Measurements from ENCODE around the gene CCDC50.

DNA sequence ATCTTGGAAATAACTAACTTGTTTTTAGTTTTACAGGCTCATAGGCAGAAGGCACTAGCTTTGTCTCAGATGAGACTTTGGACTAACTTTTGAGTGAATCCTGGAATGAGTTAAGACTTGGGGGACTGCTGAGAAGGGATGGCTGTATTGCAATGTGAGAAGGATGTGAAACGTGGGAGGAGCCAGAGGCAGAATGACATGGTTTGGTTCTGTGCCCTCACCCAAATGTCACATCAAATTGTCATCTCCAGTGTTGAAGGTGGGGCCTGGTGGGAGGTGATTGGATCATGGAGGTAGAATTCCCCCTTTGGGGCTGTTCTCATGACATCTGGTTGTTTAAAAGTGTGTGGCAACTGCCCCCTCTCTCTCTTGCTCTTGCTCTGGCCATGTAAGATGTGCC lies 28.8 kb upstream of the CCDC50 start:
- TF ChIP-seq, protein P1, sequence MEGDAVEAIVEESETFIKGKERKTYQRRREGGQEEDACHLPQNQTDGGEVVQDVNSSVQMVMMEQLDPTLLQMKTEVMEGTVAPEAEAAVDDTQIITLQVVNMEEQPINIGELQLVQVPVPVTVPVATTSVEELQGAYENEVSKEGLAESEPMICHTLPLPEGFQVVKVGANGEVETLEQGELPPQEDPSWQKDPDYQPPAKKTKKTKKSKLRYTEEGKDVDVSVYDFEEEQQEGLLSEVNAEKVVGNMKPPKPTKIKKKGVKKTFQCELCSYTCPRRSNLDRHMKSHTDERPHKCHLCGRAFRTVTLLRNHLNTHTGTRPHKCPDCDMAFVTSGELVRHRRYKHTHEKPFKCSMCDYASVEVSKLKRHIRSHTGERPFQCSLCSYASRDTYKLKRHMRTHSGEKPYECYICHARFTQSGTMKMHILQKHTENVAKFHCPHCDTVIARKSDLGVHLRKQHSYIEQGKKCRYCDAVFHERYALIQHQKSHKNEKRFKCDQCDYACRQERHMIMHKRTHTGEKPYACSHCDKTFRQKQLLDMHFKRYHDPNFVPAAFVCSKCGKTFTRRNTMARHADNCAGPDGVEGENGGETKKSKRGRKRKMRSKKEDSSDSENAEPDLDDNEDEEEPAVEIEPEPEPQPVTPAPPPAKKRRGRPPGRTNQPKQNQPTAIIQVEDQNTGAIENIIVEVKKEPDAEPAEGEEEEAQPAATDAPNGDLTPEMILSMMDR (conservative IDR thresholded peaks at IDR 0.05; ENCODE audit: low read length): no peak
- no peak for TF ChIP-seq EZH2phosphoT487 (IDR thresholded peaks at IDR 0.05; ENCODE audit: borderline replicate concordance, low read depth, low read length)
